Raji (cell line): ENCODE data around the gene CCDC57.

Experiments used
- POLR2A ChIP-seq: IDR thresholded peaks from 2 replicates; pipeline ENCODE4 v1.6.1; 2011; ENCODE audit warnings: low read depth, low read length, control low read depth; ENCODE audit not compliant: insufficient read depth

Gene CCDC57

DNA sequence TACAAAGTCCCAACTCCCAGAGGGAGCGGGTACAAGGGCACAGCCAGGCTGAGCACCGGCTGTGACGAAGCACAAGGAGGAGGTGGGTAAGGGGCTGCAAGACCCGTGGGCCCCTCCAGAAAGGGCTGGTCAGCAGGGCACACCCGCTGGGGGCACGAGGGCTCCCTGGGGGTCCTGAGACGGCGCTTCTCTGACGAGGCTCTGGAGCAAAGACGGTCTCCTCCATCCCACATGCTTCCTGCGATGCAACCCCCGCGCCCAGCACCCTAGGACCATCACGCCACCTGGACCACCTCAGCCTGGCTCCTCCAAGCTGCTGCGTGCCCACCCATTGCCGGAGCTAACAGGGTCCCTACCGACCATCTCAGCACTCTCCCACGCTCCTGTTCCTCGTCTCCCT, 8.7 kb downstream of the CCDC57 start:
- TF ChIP-seq POLR2A, result no peak

DNA sequence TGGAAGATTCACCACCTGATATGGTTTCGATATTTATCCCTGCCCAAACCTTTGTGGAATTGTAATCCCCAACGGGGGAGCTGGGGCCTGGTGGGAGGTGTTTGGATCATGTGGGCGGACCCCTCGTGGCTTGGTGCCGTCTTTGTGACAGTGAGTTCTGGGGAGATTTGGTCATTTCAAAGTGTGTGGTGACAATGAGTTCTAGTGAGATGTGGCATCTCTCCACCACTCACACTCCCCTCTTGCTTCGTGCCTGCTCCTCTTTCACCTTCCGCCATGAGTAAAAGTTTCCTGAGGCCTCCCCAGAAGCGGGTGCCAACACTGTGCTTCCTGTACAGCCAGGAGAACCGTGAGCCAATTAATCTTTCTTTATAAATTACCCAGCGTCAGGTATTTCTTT, 9.7 kb downstream of the CCDC57 start:
- no peak for TF ChIP-seq POLR2A

DNA sequence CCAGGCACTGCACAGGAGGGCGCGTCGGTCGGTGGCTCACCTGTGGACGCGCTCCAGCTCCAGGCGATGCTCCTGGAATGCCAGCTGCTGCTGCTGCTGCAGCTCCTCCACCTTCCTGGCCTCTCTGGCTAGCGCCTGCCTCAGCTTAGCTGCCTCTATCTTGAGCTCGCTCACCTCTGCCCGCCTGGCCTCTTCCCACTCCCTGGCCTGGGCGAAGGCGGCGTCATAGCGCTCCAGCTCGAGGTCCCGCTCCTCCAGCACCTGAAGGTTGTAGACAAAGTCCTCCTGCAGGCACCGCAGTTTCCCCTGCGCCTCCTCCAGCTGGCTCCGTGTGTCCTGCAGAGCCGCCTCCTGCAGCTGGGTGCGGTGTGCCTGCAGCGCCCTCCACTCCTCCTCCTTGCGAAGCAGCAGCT, 11.1 kb downstream of the CCDC57 start:
- no peak for TF ChIP-seq POLR2A

DNA sequence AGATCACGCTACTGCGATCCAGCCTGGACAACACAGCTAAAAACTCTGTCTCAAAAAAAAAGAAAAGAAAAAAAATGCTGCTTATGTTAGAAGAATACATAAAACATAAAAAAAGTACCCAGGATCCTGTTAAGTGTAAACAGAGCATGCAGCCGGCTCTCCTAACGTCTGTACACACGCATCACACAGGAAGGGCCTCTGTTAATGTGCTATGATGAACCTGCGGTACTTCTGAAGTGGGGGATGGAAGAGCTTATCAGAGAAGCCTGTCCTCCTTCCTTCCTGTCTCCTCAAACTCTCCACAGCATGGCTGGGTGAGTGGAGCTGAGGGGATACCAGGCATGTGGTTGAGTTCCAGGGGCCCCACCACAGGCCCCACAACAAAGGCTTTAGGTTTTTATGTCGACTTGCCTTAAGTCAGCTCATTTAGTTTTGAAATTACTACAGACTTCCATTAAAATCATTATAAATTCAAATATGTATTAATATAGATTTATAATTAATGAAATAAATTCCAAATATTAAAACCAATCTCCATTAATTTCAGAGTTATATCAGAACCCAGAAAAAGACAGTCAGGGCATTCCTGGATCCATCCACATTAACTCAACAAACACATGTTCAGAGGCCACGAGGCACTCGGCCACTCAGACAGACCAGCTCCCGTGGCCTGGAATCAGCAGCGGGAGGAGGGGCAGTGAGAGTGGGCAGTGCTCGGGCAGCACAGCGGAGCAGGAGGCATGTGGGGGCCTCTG, 11.7 kb downstream of the CCDC57 start:
- no peak for TF ChIP-seq POLR2A

DNA sequence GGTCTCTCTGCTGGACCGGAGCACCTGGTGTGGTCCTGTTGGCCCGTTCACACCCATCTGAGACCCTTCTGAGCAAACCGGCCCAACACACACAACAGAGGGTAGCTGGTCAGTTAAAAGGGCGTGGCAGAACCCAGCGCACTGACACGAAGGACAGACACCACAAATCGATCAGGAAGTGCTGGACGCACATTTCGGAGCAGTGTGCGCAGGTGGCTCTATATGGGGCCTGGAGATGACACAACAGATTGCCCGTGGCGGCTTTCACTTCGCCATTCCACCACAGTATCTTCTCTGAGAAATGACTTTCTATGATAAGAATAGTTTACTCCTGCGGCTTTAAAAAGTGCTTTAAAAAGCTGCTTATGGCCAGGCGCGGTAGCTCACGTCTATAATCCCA, 12.5 kb downstream of the CCDC57 start:
- no peak for TF ChIP-seq POLR2A

DNA sequence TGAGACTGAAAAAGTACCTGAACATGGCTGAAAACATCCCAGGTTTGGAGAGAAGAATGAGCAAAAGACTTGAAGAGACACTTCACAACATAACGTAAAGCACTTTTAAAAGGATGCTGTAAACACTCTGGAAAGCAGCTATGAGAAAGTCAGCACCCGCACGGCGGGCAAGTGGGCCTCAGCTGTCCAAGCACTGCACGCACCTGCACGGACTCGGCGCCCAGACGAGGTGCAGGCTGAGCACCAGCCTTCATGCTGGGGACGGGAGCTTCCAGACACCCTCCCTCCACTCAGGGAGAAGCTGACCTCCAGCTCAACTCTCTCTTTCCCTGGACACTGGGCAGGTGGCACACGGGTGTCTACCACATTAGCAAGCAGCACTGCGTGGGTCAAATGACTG, 13.1 kb downstream of the CCDC57 start:
- TF ChIP-seq POLR2A, result no peak

DNA sequence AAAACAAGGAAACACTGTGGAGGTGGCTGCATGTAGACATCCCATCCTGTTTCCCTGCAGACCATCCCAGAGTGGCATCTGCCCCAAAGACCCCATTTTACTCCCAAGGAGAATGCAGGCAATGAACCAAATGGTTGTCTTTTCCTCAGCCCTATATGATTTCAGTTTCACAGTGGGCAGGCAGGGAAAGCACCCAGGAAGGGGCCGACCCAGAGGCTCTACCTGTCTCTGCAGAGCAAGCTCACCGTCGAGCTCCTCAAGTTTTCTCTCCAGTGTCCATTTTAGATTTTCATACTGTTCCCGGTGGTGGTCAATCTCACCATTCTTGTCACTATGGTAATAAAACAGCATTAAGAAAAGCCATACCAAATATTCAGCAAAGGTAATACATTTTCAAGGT, 14.6 kb downstream of the CCDC57 start:
- TF ChIP-seq POLR2A, result no peak

DNA sequence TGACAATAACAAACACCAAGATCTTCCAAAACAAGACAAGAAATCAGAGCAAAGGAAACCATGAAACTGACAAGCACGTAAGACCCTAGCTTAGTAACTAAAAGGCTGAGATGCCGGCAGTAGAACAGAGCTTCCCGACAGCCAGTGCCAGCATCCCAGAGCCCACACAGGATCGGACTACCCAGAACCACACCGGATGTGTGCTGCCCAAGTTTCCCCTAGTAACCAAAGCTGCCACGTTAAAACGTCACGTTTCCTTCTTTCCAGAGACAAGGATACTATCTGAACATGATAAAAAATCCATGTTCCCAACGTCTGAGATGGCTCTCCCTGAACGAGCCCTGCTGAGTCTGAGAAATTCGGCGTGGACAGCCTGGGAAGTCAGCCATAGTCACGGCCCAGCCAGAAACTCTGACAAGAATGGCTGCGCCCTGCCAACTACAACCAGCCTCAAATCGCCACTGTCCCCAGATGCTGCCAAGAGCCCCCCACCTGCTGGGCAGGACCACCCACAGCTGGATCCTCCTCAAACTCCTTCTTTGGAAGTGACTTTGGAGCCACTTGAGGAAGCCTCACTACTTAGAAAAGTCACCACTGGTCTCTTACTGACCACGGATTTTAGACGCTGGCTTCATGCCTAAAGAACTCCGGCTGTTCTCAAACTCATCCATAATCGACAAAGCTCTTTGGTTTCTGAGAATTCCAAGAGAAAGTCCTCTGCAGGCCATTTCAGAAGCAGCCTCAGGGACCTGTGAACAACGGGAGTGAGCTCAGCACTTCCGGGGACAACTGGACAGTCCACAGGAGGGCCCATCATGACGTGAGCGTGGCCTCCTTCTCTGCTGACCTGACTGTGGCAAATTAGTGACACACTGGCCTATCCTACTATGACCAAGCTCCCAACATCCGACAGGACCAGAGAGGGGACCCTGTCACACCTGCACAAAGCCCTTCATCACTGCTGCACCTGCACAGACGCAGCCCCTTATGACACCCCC, 16.7 kb downstream of the CCDC57 start:
- TF ChIP-seq POLR2A, result no peak

DNA sequence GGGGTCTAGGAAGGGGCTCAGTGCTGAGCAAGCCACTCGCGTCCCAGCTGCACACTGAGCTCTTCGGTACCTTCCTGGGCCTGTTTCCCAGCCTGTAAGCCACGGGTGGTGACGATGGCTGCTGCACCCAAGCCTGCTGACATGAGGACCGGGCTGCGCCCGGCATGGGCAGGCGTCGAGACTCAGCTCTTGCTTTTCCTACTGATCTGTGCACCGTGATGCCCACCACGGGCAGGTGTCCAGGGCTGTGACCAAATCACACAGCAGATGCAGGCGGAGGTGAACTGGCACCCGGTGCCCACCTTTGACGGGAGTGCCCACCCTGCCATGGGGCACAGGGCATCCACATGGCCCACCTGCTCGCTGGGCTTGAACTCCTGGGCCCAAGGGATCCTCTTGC, 17.9 kb downstream of the CCDC57 start:
- no peak for TF ChIP-seq POLR2A

DNA sequence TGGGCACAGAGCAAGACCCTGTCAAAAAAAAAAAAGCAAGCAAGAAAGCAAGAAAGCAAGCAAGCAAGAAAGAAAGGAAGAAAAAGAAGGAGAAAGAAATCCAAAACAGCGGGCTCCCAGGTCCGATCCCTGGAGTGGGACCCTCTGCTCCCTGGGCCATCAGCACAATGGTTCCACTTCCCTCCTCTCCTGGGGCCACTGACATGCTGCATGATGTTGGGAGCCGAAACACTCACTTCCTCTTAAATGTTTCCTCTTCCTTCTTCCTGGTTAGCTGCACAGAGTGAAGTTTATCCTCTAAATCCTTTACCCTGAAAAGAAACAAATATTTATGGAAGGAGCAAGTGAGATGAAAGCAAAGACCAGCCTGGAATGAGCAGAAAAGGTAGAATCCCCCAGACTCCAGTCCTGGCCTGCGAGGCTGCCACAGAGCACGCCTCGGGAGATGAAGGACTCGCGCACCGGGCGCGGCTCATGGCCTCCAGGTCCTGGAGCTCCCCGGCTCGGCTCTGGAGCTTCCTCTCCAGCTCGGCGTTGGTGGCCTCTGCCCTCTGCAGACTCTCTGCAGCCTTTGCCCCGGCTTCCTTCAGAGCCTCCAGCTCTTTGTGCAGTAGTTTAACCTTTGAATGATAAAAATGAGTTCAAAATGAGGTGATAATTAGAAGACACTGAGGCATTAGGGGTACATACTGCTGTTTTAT, 19.0 kb downstream of the CCDC57 start:
- no peak for TF ChIP-seq POLR2A

DNA sequence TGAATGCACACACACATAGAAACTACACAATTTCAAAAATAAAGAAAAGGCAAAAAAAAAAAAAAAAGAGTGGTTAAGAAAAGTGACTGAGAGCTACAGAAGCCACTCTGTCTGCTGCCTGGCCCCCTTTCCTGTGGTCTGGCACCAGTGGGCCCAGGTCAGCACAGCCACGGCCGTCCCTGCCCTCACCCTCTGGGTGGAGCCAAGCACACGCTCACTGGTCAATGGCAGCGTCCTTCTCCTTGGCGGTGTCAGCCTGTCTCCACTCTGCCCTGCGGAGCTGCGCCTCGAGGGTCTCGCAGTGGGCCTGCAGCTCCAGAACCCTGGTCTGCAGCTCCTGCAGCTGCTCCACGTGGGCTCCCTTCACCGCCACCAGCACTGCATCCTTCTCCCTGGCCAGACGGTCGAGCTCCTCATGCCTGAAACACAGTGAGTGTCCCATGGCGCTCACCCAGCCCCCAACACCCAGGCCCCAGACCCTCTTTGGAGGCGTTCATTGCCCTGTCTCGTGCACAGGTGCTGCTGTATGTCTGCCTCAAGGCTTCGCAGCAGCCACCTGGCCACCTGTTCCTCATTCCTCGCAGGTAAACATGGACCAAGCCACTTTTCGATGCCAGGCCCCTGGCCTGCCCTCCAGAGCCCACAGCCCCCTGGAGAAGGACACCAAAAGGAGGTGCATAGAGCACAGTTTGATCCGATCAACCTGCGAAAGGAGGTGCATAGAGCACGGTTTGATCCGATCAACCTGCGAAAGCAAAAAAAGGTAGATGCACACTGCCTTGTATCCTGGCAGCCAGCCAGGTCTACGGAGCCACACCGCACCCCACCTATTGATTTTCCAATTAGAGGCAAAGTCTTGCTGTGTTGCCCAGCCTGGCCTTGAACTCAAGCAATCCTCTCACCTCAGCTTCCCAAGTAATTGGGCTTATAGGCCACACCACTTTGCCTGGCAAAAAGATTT, 24.4 kb downstream of the CCDC57 start:
- TF ChIP-seq POLR2A, result no peak

DNA sequence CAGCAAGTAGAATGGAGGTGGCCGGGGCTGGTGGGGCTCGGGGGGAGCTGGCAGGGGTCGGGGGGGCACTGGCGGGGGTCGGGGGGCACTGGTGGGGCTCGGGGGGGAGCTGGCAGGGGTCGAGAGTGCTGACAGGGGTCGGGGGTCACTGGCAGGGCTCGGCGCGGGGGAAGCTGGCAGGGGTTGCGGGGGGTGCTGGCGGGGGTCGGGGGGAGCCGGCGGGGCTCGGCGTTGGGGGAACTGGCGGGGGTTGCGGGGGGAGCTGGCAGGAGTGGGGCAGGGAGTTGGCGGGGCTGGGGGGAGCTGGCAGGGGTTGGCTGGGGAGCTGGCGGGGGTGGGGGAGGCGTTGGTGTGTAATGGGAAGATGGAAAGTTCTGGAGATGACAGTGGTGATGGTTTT, 25.1 kb downstream of the CCDC57 start:
- TF ChIP-seq POLR2A, result no peak

DNA sequence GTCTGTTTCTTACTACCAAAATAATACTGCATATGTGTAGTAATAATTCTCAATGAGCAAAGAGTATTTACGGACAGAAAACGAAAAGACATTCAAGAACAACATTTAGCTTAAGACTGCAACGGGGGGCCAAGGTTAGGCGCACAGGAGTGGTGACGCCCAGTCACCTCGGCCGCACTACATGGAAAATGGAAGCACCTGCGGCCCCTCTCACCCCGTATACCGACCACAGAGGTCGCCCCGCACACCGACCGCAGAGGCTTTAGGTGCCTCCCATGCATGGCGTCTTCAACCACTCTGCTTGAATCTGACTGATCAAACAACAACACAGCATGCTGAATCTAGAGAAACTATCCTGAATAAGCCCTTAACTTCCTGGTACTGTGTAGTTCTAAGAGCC, 26.4 kb downstream of the CCDC57 start:
- TF ChIP-seq POLR2A, result no peak

DNA sequence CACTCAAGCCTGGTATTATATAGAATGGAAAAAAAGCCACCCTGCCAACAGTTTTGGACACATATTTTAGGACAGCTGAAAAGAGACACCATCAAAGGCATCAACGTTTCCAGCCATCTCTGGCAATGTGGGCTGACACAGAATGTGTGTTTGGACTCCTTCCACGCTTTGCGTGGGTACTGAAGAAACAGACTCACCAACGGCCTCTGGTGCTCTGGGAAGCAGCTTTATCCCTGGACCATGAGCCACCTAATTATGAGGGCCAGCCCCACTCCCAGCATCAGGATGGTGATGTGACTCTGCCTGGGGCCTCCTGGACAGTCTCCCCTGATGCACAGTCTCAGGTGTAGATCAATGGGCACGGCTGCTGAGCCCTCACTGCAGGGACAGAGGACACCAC, 27.9 kb downstream of the CCDC57 start:
- no peak for TF ChIP-seq POLR2A
